ENCODE results near the gene MEX3D. TPM values are rescaled to one million over a fixed set of nuclear protein-coding genes. Genes with fewer than 3 reads are reported as not detected.

The MEX3D gene
- polyA plus RNA-seq, 2 of the 4 experiments (the other 2 are of a cell fraction): 2.1 to 7.1 TPM

- Histone ChIP-seq H3K9me3 (no peaks in the 10 kb centered on the region), H3K27ac (no peak overlapping the region), H3K4me1 (peaks cover 4% of the 10 kb centered on the region; the same call in 1 of the 3 replicates), H3K4me3 (no peak overlapping the region), H3K4me2 (no peak overlapping the region)
- POLR2A ChIA-PET: no interaction called here
- no peak for ATAC-seq
- no peak for DNase-seq (ENCODE audit: low read depth in 1 of 2, low spot score in 1 of 2)
- TF ChIP-seq RNF2 (IDR thresholded peaks at IDR 0.05; ENCODE audit: borderline replicate concordance, low read depth) (no peak), RARB (CRISPR knock-in tag; IDR thresholded peaks at IDR 0.05) (no peak), BHLHE40 (IDR thresholded peaks at IDR 0.05; ENCODE audit: low read depth, low read length) (no peak), HDAC2 (IDR thresholded peaks at IDR 0.05) (no peak), FOXS1 (CRISPR knock-in tag; IDR thresholded peaks at IDR 0.05) (no peak), NR3C1 (IDR thresholded peaks at IDR 0.05) (no peak), SMC3 (IDR thresholded peaks at IDR 0.05) (no peak), RFX5 (IDR thresholded peaks at IDR 0.05) (no peak), ESRRA (IDR thresholded peaks at IDR 0.05; ENCODE audit: borderline replicate concordance, low read length) (no peak), RCOR1 (IDR thresholded peaks at IDR 0.05; ENCODE audit: low read depth, low read length) (no peak), ELK1 (IDR thresholded peaks at IDR 0.05; ENCODE audit: low read depth, low read length) (no peak), NPAS2 (CRISPR knock-in tag; IDR thresholded peaks at IDR 0.05; ENCODE audit: borderline replicate concordance) (no peak), HES2 (IDR thresholded peaks at IDR 0.05) (no peak), CTCF (IDR thresholded peaks at IDR 0.05) (no peak), TP53 (CRISPR knock-in tag; IDR thresholded peaks at IDR 0.05) (no peak), CEBPB (IDR thresholded peaks at IDR 0.05) (no peak)
- TF ChIP-seq, protein P1, sequence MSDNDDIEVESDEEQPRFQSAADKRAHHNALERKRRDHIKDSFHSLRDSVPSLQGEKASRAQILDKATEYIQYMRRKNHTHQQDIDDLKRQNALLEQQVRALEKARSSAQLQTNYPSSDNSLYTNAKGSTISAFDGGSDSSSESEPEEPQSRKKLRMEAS (IDR thresholded peaks at IDR 0.05): no peak
- CTCF ChIA-PET: no interaction called here
- 83% methylated on average over 8 of the region's 9 CpGs for WGBS (ENCODE audit: missing lambda C conversion rate)
- FAIRE-seq: no peak
These were observed 4.7 kb upstream of the MEX3D start for GRCh38 chr19:1572795-1573194.

- H3K4me1 ChIP-seq: peaks cover 4% of the 10 kb centered on the region; the same call in 1 of the 3 replicates
- FAIRE-seq (no peak), ATAC-seq (no peak), DNase-seq (ENCODE audit: low read depth in 1 of 2, low spot score in 1 of 2) (no peak)
- no peak overlapping the region for H3K27ac ChIP-seq
- no peak overlapping the region for H3K4me3 ChIP-seq
- no peak for TF ChIP-seq POLR2AphosphoS2 (conservative IDR thresholded peaks at IDR 0.05; ENCODE audit: low read length)
- TF ChIP-seq HOXA7 (CRISPR knock-in tag; IDR thresholded peaks at IDR 0.05): no peak
- TF ChIP-seq RCOR1 (IDR thresholded peaks at IDR 0.05; ENCODE audit: low read depth, low read length): no peak
- TF ChIP-seq BCL3 (IDR thresholded peaks at IDR 0.05): no peak
- TF ChIP-seq RAD21 (conservative IDR thresholded peaks at IDR 0.05 in 1 of 2, IDR thresholded peaks at IDR 0.05 in 1 of 2): no peak
- no peak for TF ChIP-seq PHF8 (IDR thresholded peaks at IDR 0.05; ENCODE audit: borderline replicate concordance, low read depth)
- no peak for TF ChIP-seq ELK1 (IDR thresholded peaks at IDR 0.05; ENCODE audit: low read depth, low read length)
- TF ChIP-seq ESRRA (IDR thresholded peaks at IDR 0.05; ENCODE audit: borderline replicate concordance, low read length): no peak
- TF ChIP-seq HOXB5 (CRISPR knock-in tag; IDR thresholded peaks at IDR 0.05): no peak
- TF ChIP-seq, protein P2, sequence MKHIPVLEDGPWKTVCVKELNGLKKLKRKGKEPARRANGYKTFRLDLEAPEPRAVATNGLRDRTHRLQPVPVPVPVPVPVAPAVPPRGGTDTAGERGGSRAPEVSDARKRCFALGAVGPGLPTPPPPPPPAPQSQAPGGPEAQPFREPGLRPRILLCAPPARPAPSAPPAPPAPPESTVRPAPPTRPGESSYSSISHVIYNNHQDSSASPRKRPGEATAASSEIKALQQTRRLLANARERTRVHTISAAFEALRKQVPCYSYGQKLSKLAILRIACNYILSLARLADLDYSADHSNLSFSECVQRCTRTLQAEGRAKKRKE (CRISPR knock-in tag; IDR thresholded peaks at IDR 0.05; ENCODE audit: low read depth): no peak
- no peak for TF ChIP-seq POLR2A (IDR thresholded peaks at IDR 0.05; ENCODE audit: low read length)
- TF ChIP-seq HES2 (IDR thresholded peaks at IDR 0.05): no peak
- no peak for TF ChIP-seq EP300 (IDR thresholded peaks at IDR 0.05)
- POLR2A ChIA-PET: no interaction called here
- H3K4me2 ChIP-seq: no peak overlapping the region
- CTCF ChIA-PET: no interaction called here
- no peaks in the 10 kb centered on the region for H3K9me3 ChIP-seq
- 91% methylated on average over 12 of the region's 12 CpGs for WGBS (ENCODE audit: missing lambda C conversion rate)
These were observed 3.2 kb upstream of the MEX3D start for GRCh38 chr19:1571358-1571757.

Data from A549 (cell line).